ENCODE data around the gene HS3ST4.
"Not testable (repeated sequence)": the region's sequence is repeated elsewhere in the genome, so short reads cannot be mapped to it uniquely, and the experiment has no call there.

Gene HS3ST4

DNA sequence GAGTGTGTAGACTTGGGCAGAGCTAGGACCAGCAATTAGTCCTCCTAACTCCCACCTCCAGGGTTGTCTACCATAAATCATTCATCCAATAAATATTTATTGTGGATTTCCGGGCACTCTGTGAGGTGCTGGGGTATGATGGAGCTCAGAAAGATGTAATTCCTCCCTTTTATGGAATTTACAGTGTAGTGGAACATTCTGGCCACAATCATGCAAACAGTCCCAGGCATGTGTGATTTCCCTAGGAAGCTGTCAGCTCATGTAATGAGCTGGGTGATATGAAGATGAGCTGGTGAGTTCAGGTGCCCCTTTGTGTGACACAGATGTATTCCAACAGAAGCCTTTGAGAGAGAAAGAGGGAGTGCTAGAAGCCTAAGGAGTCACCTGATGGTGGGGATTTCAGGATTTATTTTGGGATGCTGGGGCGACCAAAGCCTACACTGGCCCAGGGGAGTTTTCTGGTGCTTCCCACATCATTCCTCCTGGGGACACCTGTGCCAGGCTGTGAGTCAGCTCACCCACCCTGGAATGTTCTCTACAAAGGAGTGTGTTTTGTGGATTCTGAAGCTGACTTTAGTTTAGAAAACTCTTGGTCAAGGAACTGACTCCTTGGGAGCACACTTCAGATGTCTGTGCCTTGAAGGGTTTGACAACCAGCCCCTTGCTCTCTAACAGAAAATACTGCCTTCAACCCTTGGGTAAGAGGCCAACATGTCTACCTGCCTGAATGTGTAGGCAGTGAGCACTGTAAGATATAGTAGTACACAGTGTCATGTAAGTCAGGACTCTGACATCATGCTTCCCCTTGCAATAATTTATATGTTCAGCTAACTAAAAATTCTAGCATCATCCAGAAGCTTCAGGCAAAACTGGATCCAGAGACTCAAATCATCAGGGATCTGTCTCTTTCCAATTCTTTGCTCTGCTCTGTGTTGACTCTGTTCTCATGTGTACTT lies 42.9 kb downstream of the HS3ST4 start:
- no peak for DNase-seq

- DNase-seq = no peak
These were observed 43.9 kb downstream of the HS3ST4 start for GRCh38 chr16:25735645-25736044.

GRCh38 chr16:25747160-25747758 lies 55.5 kb downstream of the HS3ST4 start:
- no peak for DNase-seq

- no peak for DNase-seq
These were observed 56.4 kb downstream of the HS3ST4 start for GRCh38 chr16:25748092-25748654.

DNA sequence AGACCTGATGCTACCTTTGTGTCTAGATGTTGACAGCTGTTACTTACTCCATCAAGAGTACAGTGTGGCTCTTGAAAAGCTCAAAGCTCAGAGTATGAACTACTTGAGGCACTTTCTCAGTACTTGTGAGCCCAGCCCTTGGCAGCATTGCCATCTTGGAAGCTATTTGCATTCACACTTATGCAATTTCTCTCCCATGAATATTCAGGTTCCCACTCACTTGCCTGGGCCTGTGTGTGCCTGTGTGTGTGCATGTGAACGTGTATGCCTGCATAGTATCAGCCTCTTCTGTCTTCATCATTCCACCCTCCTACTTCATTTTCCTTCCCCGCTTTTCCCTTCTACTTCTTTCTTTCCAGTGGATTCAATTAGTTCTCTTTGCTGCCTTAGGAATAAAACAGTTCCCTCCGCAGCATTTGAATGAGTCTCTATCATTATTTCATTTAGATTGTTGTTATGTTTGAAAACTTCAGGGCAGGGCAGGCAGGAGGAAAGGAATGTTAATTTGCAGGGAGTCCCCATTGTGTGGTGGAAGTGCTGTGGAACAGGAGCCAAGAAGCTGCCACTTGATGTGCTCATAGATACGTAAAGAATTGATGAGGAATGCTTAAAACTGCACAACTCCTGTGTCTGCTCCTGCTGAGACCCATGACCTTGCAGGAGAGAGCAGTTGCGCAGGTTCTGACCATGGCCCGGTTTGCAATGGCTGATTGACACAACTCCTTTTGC lies 58.9 kb downstream of the HS3ST4 start:
- DNase-seq = no peak

GRCh38 chr16:25751230-25751835 lies 59.6 kb downstream of the HS3ST4 start:
- DNase-seq = no peak

GRCh38 chr16:25764466-25764865 lies 72.7 kb downstream of the HS3ST4 start:
- DNase-seq = no peak

DNA sequence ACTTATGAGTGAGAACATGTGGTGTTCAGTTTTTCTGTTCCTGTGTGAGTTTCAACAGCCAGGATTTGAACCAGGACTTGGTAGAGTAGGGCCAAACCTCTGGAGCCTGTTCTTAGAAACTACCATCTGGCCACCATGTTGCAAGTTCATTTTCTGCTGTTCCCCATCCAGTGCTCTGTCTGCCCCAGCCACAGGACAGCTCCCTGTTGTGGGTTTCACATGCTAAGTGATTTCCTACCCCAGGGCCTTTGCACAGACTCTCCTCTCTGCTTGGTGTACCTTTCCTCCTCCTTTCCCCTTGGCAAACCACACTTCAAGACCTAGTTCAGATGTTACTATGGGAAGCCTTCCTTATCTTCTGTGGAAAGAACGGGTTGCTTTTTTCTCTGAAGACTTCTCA lies 79.5 kb downstream of the HS3ST4 start:
- DNase-seq = no peak

DNA sequence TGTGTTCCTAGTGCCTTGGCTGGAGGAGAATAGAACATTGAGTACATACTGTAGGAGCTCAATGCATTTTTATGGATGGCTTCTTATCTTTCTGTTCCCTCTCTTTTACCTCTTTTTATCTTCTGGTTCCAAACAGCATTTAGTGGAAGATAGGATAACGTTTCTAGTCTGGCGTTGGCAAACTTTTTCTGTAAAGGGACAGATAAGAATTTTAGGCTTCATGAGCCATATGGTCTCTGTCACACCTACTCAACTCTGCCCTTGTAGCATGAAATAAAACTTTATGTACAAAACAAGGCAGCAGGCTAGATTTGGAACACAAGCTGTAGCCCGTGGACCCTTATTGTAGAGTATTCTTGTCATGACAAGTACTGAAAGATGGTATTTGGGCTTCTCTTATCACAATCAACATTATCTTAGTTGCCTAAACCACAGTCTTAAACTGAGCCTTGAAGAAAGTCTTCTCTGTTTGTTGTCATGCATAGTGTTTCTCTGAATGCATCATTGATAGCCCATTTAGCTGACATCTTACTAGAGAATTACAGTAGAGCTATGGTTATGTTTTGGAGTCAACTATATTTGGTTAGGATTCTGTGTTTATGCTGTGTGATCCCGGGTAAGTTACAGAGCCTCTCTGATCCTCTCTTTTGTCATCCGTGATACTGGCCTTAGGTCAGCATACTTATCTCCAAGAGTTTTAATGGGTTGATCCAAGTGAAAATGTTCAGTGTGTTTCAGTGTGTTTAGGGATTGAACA lies 80.2 kb downstream of the HS3ST4 start:
- no peak for DNase-seq

- not testable (repeated sequence) for DNase-seq
These were observed 84.5 kb downstream of the HS3ST4 start for GRCh38 chr16:25776214-25776613.

DNA sequence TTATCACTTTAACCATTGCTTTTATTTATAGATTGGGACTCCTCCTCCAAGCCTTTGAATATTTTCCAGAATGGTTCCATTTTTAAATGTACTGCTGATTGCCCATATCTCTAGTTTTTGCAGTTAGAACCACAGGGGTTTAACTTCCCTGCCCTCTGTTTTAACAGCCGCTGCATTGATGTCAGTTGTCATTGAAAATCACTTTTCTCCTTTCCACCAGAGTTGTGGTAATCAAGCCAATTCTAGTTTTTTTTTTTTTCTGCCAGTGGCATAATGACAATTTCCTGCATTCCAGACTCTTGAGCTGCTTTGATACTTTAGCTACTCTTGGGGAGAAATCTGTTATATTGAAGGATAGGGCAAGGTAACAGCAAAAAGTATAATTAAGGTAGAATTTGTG lies 91.5 kb downstream of the HS3ST4 start:
- no peak for DNase-seq

DNA sequence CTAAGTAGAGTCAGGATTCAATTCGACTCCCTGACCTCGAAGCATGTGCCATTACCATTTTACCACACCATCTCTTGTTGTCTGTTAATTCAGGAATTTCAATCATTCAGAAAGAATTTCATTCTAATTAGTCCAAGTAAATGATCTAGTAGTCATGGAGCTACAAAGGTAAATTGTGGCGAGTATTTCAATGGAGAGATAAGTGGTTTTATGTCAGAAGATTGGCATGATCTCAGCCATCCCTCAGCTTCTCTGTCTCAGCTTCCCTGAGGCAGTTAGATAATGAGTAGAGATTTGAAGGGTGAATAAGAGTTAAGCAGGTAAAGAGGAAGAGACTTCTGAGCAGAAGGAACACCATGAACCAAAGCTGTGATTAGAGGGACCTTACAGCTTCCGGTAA lies 93.6 kb downstream of the HS3ST4 start:
- no peak for DNase-seq

DNA sequence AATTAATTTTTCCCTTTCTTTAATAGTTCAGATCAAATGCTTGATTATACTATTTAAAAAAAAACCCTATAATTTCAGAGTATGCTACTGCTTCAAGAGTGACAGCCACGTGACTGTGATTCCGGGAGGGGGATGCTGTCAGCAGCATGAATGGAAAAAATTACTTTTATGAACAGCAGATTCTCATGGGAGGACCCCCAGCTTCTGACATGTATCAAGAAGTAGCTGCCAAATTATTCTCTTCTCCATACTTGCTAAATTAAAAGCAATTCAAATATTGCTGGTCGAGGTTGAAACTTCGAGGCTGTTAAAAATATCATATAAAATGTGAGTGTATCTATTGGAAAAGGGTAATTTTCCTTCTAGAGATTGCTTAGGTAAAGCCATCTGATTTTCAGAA lies 95.0 kb downstream of the HS3ST4 start:
- no peak for DNase-seq

- DNase-seq = no peak
These were observed 96.9 kb downstream of the HS3ST4 start for GRCh38 chr16:25788637-25789036.

DNA sequence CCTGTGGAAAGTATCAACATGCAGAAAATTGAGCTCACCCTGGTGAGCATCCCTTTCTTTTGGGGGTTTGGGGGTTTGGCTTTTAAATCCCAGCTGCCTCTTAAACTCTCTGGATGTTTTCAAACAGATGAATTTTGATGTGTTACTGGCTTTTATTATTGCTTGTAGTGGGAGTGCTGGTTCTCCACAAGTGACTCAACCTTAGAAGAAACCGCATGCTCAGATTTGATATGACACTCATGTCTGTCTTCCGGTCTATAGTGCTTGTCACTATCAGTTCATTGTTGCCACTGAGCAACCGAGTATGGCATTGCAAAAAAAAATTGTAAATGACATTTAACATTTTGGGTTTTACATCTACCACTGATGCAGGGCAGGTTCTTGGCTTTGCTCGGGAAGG lies 104.5 kb downstream of the HS3ST4 start:
- no peak for DNase-seq

GRCh38 chr16:25798065-25798464 lies 106.3 kb downstream of the HS3ST4 start:
- DNase-seq = no peak

DNA sequence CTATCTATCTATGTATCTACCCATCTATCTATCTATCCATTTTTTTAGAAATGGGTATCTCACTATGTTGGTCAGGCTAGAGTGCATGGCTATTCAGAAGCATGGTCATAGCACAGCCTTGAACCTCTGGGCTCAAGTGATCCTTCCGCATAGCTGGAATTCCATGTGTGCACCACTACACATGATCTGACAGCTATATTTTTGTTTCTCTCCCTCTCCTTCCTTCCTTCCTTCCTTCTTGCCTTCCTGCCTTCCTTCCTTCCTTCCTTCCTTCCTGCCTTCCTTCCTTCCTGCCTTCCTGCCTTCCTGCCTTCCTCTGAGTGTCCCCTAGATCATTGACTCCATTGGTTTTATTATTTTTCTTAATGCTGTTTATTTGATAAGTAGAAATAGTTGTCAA lies 108.1 kb downstream of the HS3ST4 start:
- no peak for DNase-seq

- DNase-seq = no peak
These were observed 120.5 kb downstream of the HS3ST4 start for GRCh38 chr16:25812215-25812614.

DNA sequence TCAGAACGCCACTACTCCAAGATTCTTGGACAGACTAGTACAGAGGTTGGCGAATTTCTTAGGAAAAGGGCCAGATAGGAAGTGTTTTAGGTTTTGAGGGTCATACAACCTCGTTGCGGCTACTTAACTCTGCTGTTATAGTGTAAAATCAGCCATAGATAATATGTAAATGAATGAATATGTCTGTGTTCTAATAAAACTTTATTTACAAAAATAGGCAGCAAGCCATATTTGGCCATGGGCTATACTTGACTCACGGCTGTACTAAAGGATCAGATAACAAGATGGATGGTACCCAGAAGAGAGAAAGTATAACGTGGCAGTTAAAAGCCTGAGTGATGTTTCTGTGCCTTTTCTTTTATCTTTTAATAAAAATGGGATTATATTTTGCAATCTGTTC lies 125.5 kb downstream of the HS3ST4 start:
- DNase-seq = no peak

DNA sequence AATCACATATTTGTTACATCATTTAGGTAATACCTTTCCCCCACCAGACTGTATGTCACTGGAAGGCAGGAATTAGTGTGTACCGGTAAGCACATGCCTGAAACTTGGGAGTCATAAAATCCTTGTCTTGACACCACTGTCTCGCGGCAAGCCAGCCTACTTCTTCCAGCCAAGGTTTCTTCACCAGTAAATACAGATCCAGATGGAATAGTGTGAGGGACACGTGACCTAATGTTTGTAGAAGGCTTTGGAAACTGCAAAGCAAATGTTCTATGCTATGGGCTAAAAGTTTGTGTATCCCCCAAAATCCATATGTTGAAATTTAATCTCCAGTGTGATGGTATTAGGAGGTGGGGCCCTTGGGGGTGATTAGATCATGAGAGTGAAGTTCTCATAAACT lies 126.1 kb downstream of the HS3ST4 start:
- no peak for DNase-seq

GRCh38 chr16:25823891-25824290 lies 132.1 kb downstream of the HS3ST4 start:
- DNase-seq = no peak

DNA sequence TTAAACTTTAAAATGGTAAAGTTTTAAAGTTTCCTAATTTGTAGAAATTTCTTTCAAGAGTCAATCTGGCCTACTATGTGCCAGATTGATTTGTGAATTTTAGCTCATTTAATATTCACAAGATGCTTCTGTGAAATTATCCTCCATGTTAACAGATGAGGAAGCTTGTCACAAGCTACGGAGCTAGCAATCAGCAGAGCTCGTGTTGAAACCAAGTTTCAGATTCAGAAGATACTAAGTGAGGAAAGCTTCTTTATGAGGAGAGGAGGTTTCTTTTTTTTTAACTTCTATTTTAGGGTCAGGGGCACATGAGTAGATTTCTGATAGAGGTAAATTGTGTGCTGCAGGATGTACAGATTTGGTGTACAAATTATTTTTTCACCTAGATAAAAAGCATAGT lies 135.9 kb downstream of the HS3ST4 start:
- DNase-seq = no peak

Data from stimulated activated CD4-positive, alpha-beta T cell treated with anti-CD3 and anti-CD28 coated beads, Interleukin-4, amount 100 ng/mL, for 24 hours (primary cell).